Activated B cell treated with CpG ODN at 0.5 μM for 24 hours (primary cell): ENCODE results near the gene CD5L. TPM values are rescaled to one million over a fixed set of nuclear protein-coding genes. Genes with fewer than 3 reads are reported as not detected.

Experiments
- ATAC-seq: fragments of 200-7000 bp; cut with Tn5 transposase; one replicate; pipeline ENCODE4 v1.10.0; 2021; ENCODE audit warnings: low read depth, mild to moderate bottlenecking, moderate library complexity
- CTCF ChIA-PET: fragments of 350-600 bp; sonication (Branson Sonifier 250); formaldehyde crosslinking; loops from one replicate; lab custom pipeline; 2021; ENCODE audit warnings: antibody characterized with exemption; lab: Charles Lee
- POLR2A ChIA-PET: fragments of 350-600 bp; sonication (Branson Sonifier 250); formaldehyde crosslinking; loops from one replicate; lab custom pipeline; 2021; ENCODE audit warnings: antibody characterized with exemption; lab: Charles Lee
- DNase-seq: peaks from one replicate; pipeline ENCODE4 v3.0.0; 2022
- H3K27ac Mint-ChIP-seq: one replicate; pipeline ENCODE4 v1.8.0; 2020; ENCODE audit warnings: mixed read lengths
- H3K27me3 Mint-ChIP-seq: one replicate; pipeline ENCODE4 v1.8.0; 2021; ENCODE audit warnings: mixed read lengths
- H3K36me3 Mint-ChIP-seq: one replicate; pipeline ENCODE4 v1.8.0; 2021; ENCODE audit warnings: low read depth, mixed read lengths
- H3K4me1 Mint-ChIP-seq: one replicate; pipeline ENCODE4 v1.8.0; 2021; ENCODE audit warnings: mixed read lengths
- H3K4me3 Mint-ChIP-seq: one replicate; pipeline ENCODE4 v1.8.0; 2020; ENCODE audit warnings: mild to moderate bottlenecking, mixed read lengths
- H3K9me3 Mint-ChIP-seq: one replicate; pipeline ENCODE4 v1.8.0; 2020; ENCODE audit warnings: mixed read lengths
- intact Hi-C: fragments of 100-400 bp; cut with micrococcal nuclease; formaldehyde crosslinking; loops from one replicate; pipeline ENCODE4 v1.15.1; 2024
- total RNA-seq: library from RNA; stranded (reverse); gene quantifications from 2 replicates; pipeline ENCODE4 v1.2.3, GENCODE V29; 2022
- TF ChIP-seq, protein P1 (sequence below): fragments of 200-600 bp; IDR thresholded peaks from one replicate; pipeline ENCODE4 v1.8.0; 2022; ENCODE audit warnings: antibody characterized with exemption, mild to moderate bottlenecking

Gene CD5L
- total RNA-seq, 1 donor from 2014 or later = 0.20 TPM

DNA sequence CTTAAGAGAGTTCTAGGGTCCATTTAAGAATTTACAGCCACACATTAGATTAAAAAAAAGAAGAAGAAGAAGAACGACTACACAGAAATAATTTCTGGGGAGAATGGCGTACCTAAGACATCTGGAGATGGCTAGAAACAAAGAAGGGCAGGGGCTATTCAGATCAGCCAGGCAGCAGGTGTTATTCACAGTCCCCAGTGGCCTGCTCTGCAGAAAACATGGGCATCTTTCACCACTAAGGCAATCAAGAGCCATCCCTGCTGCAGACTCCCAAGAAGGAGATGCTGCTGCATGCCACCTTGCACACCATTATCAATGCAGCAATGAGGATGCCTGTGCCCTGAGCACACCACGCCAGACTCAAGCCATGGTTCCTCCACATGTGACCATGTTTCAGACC is 56.8 kb downstream of the CD5L start:
- CTCF ChIA-PET = interaction anchor here (1.5 to 3.5 kb wide), 2 partner anchors 12 to 204 kb away, joined by 5 to 21 read pairs; no protein-coding TSS in a partner anchor

DNA sequence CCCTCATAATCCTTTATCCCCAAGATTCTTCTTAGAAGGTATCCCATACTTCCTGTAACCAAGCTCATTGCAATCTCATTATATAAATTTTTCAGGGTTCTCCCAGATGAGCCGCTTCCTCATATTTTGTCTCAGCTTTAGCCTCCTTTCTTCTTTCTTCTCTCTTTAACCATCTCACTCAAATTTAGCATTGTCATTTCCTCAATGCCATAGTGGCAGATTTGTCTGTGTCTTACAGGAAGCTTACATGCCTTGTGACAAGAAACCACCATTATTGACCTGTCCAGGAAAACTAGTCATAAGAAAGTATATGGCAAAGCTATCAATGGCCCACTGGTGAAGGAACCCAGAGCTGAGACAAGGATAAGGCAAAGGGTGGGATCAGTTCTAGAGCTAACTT is 58.7 kb downstream of the CD5L start:
- H3K27ac Mint-ChIP-seq = peak overlapping the region; percentile 77
- CTCF ChIA-PET = interaction anchor here (0.7 to 3.8 kb wide), 5 partner anchors 9 to 203 kb away, joined by 3 to 11 read pairs (median 4); no protein-coding TSS in a partner anchor
- POLR2A ChIA-PET = interaction anchor here (0.9 to 3.8 kb wide), 10 partner anchors 9 to 187 kb away, joined by 3 to 32 read pairs (median 4); partner anchors contain the start of gene FCRL1
- TF ChIP-seq, protein P1, sequence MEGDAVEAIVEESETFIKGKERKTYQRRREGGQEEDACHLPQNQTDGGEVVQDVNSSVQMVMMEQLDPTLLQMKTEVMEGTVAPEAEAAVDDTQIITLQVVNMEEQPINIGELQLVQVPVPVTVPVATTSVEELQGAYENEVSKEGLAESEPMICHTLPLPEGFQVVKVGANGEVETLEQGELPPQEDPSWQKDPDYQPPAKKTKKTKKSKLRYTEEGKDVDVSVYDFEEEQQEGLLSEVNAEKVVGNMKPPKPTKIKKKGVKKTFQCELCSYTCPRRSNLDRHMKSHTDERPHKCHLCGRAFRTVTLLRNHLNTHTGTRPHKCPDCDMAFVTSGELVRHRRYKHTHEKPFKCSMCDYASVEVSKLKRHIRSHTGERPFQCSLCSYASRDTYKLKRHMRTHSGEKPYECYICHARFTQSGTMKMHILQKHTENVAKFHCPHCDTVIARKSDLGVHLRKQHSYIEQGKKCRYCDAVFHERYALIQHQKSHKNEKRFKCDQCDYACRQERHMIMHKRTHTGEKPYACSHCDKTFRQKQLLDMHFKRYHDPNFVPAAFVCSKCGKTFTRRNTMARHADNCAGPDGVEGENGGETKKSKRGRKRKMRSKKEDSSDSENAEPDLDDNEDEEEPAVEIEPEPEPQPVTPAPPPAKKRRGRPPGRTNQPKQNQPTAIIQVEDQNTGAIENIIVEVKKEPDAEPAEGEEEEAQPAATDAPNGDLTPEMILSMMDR = no peak
- intact Hi-C loops = loop anchor here (1.0 to 2.0 kb wide), 2 partner anchors 9 to 38 kb away; partner anchors contain the start of gene FCRL1
- no peaks in the 10 kb centered on the region for H3K27me3 Mint-ChIP-seq
- DNase-seq (no peak), ATAC-seq (no peak)
- peak overlapping the region; percentile 25 for H3K4me3 Mint-ChIP-seq
- H3K4me1 Mint-ChIP-seq = peaks cover 98% of the 10 kb centered on the region
- H3K9me3 Mint-ChIP-seq = no peaks in the 10 kb centered on the region
- peaks cover 26% of the 10 kb centered on the region for H3K36me3 Mint-ChIP-seq

More for the DNA sequence above, 56.8 kb downstream of the CD5L start:
- no peaks in the 10 kb centered on the region for H3K27me3 Mint-ChIP-seq
- peak overlapping the region; percentile 77 for H3K27ac Mint-ChIP-seq
- ATAC-seq (no peak), DNase-seq (no peak)
- TF ChIP-seq, protein P1 = no peak
- peaks cover 94% of the 10 kb centered on the region for H3K4me1 Mint-ChIP-seq
- POLR2A ChIA-PET = interaction anchor here (0.7 to 3.2 kb wide), 4 partner anchors 8 to 36 kb away, joined by 3 to 23 read pairs (median 9); partner anchors contain the start of genes FCRL1 and FCRL2
- H3K36me3 Mint-ChIP-seq = peaks cover 28% of the 10 kb centered on the region
- H3K9me3 Mint-ChIP-seq = no peaks in the 10 kb centered on the region
- peak overlapping the region; percentile 42 for H3K4me3 Mint-ChIP-seq
- intact Hi-C loops = loop anchor here (1.0 kb wide), 1 partner anchor 22 kb away; no protein-coding TSS in a partner anchor

DNA sequence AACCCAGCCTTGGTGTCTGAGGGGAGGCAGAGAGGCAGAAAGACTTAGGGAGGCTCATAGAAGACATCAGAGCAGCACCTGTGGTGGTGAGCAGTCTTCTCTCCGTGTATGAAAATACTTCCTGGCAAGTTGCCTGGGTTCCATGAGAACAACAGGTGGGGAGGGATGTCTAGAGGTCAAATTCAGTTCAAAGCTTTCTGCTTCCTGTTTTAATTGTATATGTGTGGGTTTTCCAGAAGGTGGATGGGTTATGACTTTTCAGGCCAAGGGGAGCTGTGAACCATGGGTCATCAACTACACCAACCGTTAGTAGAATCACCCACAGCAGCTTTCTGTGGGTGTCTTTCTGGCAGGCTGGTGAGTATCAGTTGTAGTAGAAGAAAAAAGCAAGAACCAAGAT is 60.6 kb downstream of the CD5L start:
- H3K27me3 Mint-ChIP-seq = no peaks in the 10 kb centered on the region
- H3K4me3 Mint-ChIP-seq = peak overlapping the region; percentile 48
- CTCF ChIA-PET = interaction anchor here (3.8 kb wide), 1 partner anchor 201 kb away, joined by 11 read pairs; no protein-coding TSS in a partner anchor
- H3K27ac Mint-ChIP-seq = peak overlapping the region; percentile 77
- POLR2A ChIA-PET = interaction anchor here (0.7 to 3.8 kb wide), 8 partner anchors 9 to 84 kb away, joined by 3 to 32 read pairs (median 4); partner anchors contain the start of gene FCRL1
- H3K36me3 Mint-ChIP-seq = peaks cover 18% of the 10 kb centered on the region
- peaks cover 99% of the 10 kb centered on the region for H3K4me1 Mint-ChIP-seq
- DNase-seq (no peak), ATAC-seq (peak; percentile 22)
- intact Hi-C loops = no loop called here
- no peaks in the 10 kb centered on the region for H3K9me3 Mint-ChIP-seq
- TF ChIP-seq, protein P1 = no peak

Other genes starting within 250 kb of the CD5L start
- gene FCRL4, start 243.7 kb downstream of the CD5L start, total RNA-seq = 6.3 and 6.7 TPM in 2 replicates
- gene FCRL3, start 141.0 kb downstream of the CD5L start, total RNA-seq = 87.7 and 97.1 TPM in 2 replicates
- gene FCRL2, start 64.7 kb downstream of the CD5L start, total RNA-seq = 48.0 and 51.6 TPM in 2 replicates
- 111 and 138 TPM in 2 replicates for gene FCRL1, start 21.7 kb downstream of the CD5L start, total RNA-seq
- gene KIRREL1, start 151.8 kb upstream of the CD5L start, total RNA-seq = not detected in 2 replicates